Fibroblast of gingiva (primary cell): Measurements from ENCODE around the gene GGTLC1.
"Not testable (repeated sequence)": the region's sequence is repeated elsewhere in the genome, so short reads cannot be mapped to it uniquely, and the experiment has no call there.

ENCODE experiments used
- DNase-seq: peaks from one replicate; pipeline ENCODE4 v3.0.0-alpha.2; 2011; ENCODE audit warnings: low read depth

The GGTLC1 gene

DNA sequence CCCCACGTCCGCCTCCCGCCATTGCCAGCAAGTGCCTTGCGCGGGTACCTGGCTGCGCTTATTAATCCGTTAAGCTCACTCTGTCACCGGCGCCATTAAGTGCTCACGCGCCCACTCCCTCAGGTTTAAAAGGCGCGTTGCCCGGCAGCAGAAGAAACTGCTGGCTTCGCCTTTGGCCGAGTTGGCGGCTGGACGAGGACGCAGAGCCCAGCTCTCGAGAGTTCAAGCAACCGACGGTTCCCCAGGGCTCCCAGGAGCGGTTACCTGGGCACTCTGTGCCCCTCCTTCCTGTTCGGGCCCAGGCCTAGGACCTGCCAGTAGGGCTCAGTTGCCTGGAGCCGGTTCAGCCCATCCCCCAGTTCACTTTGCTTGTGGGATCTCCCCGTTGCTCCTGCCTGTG lies at the start of gene GGTLC1:
TSS of gene GGTLC1 (minus strand) at position 219 of the 400 bp plus-strand sequence. CDS start 2,168 bp downstream, outside the sequence.
- no peak for DNase-seq

GRCh38 chr20:24034820-24035219 lies 46.2 kb upstream of the GGTLC1 start:
- peak; percentile 33 for DNase-seq

- DNase-seq = no peak
Measured at GRCh38 chr20:24033565-24033964, 45.0 kb upstream of the GGTLC1 start.

DNA sequence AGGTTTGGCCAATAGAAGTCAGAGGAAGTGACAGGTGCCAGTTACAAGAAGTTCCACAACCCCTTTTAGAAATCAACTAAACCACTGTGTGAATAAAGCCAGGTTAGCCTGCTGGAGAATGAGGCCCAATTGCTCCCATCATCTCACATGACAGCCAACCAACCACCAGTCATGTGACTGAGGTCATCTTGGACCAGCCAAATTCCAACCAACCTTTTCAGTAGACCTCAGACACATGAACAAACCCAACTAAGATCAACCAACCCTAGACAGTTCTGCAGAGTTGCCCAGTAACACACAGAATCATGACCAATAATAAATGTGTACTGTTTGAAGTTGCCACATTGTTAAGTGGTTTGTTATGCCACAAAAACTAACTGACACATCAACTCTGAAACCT lies 44.6 kb upstream of the GGTLC1 start:
- DNase-seq = no peak

- DNase-seq = no peak
Measured at GRCh38 chr20:24032400-24032898, 43.9 kb upstream of the GGTLC1 start.

DNA sequence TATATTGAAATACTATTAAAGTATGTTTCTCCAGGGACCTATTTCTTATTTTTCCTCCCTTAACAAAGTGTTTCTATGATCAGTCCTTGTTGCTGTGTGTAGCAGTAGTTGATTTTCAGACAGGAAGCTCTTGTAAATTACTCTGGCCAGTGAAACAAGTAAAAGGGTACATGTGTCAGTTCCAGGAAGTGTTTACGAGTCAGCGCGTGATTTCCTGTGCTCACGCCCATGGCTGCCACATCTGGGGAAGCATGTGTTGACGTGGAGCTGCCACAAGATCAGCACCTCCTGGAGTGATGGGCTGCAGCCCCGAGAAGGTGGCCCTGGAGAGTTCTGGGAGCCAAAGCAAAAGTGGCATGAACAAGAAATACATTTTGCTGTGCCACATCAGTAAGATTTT lies 38.6 kb upstream of the GGTLC1 start:
- no peak for DNase-seq

DNA sequence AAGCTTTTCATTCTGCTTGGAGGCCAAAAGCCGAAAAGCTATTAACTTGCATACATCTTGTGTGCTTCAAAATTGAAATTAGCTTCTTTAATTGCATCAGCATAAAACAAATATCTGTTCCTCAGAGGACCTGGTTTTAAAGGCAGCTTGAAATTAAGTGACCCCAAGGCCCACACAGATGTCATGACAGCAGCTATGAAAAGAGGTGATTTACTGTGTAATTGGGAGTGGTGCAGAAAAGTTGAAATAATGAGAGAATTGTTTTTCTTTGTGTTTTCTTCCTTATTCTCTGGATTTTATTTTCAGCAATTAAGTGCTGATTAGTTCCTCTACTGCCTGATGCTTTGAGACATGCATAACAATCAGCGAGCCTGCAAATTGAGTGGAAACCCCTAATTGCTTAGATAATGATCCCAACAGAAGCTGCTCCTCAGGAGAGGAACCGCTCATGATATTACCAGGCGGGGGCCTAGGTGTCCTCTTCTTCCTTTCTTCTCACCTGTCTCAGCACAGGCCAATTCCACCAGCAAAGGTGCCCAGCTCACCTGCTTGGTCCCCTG lies 34.1 kb upstream of the GGTLC1 start:
- DNase-seq = no peak

- DNase-seq = no peak
Measured at GRCh38 chr20:24018796-24019195, 30.2 kb upstream of the GGTLC1 start.

DNA sequence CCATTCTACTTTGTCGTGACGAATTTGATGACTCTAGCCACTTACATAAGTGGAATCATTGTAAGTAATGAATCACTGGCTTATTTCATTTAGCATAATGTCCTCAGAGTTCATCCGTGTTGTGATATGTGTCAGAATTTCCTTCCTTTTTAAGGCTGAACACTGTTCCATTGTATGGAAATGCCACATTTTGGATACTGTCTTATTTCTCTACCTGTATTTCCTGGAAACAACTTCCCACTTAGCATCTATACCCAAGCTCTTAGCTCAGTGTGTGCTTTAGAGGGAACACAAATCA lies 28.8 kb upstream of the GGTLC1 start:
- no peak for DNase-seq

DNA sequence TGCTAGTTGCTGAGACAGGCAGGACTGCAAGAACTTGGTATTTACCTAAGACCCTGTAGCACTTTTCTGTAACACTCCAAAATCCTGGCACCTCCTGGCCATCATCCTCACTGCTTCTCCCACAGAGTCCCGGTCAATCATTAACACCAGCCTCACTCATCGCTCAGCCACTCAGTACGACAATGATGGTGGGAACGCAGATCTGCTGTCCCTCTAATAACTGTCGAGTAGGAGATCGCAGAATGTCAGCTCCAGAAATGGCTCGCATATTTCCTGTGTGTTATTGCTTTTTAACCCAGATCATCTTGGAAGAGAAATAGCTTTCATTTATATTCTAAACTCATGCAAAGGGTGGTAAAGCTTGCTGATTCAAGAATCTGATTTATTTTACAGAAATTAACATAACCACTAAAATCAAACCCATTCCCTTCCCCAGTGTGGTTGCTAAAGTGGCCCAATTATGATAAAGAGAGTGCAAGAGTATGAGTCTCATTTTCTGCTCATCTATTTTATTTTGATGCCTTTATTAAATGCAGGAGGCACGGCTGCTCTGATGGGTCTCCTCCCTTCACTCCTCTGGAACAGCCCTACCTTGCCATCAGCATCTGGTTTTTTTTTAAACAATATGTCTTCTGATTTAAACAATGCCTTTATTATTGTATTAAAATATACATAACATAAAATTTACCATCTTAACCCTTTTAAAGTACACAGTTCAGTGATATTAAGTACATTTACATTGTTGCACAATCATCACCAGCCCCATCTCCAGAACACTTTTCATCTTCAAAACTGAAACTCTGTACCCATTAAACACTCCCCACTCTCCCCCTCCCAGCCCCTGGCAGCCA lies 28.3 kb upstream of the GGTLC1 start:
- no peak for DNase-seq

- no peak for DNase-seq
Measured at GRCh38 chr20:24013953-24014352, 25.4 kb upstream of the GGTLC1 start.

DNA sequence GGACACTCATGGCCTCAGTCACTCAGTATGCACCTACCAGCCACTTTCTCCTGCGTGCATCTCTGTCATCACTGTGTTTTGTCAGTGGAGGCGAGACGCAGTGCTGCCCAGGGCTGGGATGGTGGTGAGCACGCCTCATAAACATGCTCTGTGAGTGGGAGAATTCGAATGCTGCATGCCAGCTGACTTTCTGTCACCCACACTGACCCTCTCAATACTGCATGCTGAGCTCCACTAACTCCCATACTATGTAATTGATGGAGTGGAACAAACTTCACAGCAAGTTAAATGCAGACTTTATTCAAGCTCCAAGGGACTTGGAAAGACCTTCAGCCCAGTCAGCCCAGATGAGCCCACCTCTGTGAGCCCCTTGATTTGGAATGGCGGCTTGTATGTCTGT lies 22.7 kb upstream of the GGTLC1 start:
- DNase-seq = no peak

DNA sequence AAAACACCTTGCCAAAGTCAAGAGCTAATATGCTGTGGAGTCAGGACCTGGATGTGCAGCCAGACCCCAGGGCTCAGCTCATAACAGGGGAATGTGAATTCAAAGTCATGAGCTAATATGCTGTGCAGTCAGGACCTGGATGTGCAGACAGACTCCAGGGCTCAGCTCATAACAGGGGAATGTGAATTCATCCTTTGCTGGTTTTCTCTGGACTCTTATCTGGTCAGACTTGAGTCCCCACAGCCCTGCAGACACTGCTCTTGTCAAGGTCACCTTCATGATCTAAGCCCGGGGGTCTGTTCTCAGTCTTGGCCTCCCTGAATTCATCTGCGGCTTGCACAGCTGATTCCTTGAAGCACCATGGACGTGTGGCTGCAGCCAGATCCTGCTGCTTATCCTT lies 19.2 kb upstream of the GGTLC1 start:
- no peak for DNase-seq

- DNase-seq = no peak
Measured at GRCh38 chr20:24007073-24007595, 18.6 kb upstream of the GGTLC1 start.

DNA sequence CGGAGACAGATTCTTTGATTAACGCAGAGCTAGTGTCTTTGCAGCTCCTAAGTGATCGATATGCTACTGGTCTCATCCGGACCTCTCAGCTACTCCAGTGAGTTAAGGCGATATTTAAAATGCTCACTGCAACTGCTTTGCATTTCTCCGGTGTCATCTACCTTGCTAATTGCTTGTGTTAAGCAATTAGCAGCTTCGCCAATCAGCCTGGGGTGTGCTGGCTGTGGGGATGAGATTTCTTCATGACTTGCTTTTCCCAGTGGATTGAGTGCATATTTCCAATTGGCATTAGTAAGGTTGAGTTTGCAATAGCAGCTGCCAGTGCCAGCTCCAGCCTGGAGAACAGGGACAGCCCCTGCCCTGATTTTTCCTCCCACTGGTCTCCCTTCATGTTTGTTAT lies 18.0 kb upstream of the GGTLC1 start:
- DNase-seq = no peak

- DNase-seq = no peak
Measured at GRCh38 chr20:24004471-24004870, 15.9 kb upstream of the GGTLC1 start.

GRCh38 chr20:24002896-24003295 lies 14.3 kb upstream of the GGTLC1 start:
- DNase-seq = no peak

GRCh38 chr20:24001712-24002405 lies 13.3 kb upstream of the GGTLC1 start:
- DNase-seq = no peak

DNA sequence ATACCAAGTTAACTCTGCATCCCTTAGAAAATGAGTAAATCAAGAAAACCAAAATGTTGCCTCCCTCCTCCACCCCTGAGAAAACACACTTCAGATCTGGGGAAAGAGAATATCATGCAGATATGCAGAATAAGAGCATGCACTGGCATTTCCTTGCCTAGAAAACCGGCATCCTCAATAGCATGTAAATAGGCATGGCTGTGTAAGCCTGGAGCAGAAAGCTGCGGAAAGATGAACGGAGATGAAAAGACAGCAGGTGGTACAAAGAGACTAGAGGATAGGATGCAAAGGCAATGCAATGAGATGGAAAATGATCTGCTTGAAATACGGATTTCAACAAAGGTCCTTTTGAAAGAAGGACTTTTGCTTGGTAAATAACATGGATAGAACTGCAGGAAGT lies 10.3 kb upstream of the GGTLC1 start:
- no peak for DNase-seq

DNA sequence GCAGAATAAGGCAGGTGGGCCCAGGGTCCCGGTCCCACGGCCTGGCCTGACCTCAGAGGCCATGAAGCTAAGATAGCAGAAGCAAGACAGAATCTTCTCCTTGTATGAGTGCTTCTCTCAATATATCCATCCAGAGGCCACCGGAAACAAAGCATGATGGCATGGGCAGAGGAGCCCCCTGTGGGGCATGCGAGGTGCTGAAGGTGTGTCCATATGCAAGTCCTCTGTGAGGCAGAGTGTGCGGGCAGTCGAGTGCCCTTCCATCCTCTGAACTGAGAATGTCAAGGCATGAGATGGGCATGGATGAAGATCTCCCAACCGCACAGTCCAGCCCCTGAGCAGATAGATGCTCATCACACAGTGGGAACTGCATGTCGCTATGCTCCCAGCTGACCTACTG lies 9.8 kb upstream of the GGTLC1 start:
- DNase-seq = no peak

DNA sequence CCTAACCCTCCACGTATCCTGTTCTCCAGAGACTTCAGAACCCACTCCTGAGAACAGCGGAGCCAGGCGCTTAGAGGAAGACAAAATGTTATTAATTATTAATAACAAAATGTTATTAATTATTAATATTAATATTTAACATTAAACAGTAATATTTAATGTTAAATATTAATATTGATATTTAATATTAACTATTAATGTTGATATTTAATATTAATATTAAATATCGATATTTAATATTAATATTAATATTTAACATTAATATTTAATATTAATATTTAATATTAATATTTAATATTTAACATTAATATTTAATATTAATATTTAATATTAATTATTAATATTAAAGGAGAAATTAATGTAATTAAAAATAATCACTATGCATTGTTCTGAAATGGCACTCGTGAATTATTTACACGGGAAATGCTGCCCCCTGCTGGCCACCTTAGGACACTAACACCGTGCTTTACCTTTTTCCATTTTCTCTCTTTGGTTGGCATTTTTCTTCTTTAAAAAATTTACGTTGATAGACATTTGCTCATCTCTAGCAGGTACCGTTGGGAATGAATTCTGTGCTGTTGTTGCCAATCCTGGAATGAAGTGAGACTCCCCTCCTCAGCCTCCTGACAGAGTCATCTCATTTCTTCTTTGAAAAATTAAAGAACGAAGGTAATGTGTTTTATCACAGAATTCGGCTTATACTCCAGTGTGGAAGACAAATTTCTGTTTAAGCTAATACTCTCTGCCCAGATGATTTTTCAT lies 7.5 kb upstream of the GGTLC1 start:
- no peak for DNase-seq

DNA sequence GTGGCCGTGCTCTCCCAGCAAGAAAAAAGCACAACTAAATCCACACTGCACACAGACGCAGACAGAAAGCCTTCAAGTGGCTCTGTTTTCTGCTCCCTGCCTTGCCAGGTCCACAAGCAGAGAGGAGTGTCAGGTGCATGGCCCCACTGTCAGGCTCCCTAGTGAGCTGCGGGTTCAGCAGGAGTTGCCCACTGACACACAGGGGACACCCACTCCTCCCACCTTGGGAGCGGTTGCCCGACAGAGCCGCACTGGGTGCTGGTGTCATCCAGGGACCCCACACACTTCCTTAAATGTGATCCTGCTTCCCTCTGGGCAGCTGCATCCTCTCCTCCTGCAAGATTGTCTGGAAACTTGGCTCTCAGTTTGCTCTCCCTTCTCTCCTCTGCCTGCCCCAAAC lies 6.7 kb upstream of the GGTLC1 start:
- DNase-seq = not testable (repeated sequence)
